GM10847 (cell line): ENCODE data around the gene CUX1.

Source experiments
- POLR2A ChIP-seq: IDR thresholded peaks from 2 replicates; pipeline ENCODE4 v1.6.1; 2011; ENCODE audit not compliant: insufficient read length; ENCODE audit errors: extremely low read depth

Gene CUX1

DNA sequence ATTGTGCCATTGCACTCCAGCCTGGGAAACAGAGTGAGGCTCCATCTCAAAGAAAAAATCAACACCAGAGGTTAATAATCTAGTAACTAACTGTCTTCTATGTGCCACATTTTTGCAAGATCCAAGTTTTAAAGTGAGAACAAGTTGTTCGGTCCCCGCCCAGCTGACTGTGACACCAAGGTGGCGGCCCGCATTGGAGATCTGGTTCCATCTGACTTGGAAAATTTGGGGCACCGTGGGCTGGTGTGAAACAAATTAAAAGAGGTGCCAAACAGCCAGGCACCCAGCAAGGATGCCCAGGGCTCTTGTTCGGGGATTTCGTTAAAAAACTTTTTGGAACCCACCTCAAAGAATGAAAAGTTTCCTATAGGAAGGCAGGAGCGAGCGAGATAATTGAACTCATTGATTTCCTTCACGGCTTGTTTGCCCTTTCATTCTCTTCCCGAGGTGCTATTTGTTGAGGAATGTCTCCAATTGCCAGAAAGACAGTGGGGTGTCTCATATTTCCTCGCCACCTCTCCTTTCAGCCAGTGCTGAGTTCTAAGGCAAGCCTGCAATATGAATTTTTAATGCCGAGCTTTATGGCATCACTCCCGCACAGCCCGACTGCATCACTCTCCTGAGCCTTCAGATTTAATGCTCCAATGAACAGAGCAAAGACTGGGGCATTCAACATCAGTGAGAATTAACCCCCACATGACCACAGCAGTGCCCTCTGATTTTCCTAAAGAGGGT is 312.4 kb downstream of the CUX1 start:
- TF ChIP-seq POLR2A = no peak

DNA sequence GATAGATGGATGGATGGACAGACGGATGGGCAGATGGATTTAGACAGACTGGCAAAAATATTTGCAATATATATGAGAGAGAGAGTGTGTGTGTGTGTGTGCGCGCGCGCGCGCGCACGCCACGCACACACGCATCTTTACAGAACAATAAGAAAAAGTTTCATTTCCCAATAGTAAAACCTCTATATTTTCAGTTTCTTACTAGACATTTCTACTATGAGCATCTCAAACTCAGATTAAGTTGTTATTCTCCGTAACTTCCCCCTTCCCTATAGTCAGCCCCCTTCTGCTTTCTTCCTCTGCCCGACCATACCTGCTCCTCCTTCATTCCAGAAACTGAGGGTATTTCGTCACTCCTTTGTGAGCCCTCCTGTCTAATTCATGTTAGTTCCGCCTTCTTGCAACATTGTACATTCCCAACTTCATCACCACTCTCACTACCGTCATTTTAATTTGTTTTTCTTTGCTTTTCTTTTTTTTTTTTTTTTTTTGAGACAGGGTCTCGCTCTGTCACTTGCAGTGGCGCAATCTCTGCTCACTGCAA is 314.9 kb downstream of the CUX1 start:
- TF ChIP-seq POLR2A = no peak

DNA sequence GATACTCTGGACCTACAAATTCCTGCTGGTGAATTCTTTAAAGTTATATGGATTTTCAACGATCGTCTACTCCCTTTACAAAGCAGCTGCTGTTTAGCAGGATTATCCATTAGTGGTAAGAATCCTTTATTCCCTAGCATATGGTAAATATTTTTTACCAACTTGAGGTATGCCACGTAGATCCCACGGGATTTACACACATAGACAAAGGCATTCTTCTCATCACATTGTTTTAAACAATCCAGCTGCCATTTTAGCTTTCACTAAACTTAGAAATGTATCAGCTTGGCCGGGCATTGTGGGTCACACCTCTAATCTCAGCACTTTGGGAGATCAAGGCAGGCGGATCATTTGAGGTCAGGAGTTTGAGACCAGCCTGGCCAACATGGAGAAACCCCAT is 321.2 kb downstream of the CUX1 start:
- TF ChIP-seq POLR2A = no peak

DNA sequence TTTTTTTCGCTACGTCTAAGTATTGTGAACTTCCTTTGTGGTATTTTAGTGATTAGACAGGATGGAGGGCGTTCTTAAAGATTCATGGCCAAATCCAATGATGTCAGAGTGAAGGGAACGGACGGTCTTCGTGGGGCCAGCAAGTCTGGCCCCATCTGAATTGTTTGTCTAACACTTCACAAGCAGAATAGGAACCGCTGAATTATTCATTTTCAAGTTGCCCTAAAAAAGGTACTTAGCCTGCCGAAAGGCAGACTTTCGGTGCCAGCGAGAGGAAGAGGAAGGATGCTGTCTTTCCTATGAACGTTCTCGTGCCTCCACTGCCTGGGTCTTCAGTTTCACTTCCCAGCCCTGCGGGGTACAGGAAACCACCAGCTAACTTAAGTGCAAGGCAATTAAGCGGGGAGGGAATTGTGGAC is 323.5 kb downstream of the CUX1 start:
- no peak for TF ChIP-seq POLR2A

DNA sequence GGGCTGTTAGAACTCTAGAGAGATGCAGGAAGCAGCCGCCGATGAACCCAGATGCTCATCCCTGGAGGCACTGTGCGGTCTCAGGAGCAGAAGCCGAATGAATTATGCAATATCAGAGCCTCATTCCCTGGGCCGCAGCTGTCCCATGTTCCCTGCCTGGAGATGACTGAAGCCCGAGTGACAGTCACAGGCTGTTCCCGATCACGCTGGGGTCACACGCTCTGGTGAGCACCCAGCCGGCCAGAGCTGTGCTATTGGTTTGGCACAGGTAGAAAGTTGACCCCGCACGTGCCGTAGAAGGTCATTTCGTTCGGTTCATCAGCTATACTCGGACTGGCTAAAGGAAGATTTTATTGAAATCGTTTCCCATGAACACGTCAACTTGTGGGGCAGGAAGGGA is 328.7 kb downstream of the CUX1 start:
- TF ChIP-seq POLR2A = no peak

DNA sequence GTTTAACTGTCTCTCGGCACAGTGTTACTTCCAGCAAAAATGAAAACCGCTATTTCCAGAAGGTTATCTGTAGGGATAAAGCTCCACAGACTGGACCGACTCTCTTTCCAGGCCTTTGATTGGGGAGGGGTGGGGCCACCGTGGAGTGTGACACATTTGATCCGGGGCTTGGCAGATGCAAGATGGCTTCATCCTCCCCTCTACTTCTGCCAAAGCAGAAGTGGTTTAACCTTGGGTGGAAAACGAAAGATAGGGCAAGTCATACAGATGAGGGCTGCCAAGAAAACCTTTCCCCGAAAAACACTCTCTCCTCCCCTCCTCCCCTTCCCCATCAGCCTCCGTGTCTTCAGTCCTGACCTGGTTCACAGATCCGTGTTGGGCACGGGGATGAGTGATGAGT is 329.6 kb downstream of the CUX1 start:
- no peak for TF ChIP-seq POLR2A

DNA sequence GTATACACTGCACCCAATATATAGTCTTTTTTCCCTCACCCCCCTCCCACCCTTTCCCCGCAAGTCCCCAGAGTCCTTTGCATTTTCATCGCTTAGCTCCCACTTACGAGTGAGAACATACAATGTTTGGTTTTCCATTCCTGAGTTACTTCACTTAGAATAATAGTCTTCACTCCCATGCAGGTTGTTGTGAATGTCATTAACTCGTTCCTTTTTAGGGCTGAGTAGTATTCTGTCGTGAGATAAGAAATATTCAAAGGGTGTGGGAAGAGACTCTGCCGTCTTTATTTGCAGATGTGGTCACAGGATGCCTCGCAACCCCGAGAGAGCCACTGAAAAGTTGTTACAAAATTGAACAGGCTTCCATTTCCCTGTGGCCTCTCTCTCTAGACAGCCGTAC is 331.4 kb downstream of the CUX1 start:
- TF ChIP-seq POLR2A = no peak

DNA sequence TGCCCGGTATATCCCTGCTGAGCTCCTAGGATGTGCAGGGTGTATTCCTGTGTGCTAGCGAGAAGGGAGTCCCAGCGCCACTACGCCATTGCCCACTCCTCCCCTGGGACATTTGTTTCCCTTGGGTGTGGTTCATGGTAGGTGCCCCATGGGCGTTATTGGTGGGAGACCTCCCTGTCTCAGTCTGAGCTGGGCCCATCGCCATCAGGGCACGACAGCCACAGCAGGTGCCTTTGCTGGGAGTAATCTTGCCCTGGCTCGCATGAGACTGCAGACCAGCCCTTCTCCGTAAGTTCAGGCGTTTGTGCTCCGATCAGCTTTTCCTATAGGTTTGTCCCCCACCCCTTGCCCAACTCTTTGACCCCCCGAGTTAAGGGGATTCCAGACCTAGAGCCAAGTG is 332.0 kb downstream of the CUX1 start:
- no peak for TF ChIP-seq POLR2A

DNA sequence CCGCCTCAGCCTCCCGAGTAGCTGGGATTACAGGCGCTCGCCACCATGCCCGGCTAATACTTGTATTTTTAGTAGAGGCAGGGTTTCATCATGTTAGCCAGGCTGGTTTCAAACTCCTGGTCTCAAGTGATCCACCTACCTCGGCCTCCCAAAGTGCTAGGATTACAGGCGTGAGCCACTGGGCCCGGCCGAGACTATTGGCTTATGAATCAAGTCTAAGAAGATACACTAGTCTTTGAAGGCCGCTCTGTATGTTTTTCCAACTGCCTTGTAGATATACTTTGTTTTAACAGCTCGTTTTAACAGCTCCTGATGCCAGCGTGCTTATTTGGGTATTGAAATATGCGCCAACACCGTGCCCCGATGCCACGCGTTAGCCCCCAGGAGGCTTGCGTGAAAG is 332.8 kb downstream of the CUX1 start:
- TF ChIP-seq POLR2A = no peak

DNA sequence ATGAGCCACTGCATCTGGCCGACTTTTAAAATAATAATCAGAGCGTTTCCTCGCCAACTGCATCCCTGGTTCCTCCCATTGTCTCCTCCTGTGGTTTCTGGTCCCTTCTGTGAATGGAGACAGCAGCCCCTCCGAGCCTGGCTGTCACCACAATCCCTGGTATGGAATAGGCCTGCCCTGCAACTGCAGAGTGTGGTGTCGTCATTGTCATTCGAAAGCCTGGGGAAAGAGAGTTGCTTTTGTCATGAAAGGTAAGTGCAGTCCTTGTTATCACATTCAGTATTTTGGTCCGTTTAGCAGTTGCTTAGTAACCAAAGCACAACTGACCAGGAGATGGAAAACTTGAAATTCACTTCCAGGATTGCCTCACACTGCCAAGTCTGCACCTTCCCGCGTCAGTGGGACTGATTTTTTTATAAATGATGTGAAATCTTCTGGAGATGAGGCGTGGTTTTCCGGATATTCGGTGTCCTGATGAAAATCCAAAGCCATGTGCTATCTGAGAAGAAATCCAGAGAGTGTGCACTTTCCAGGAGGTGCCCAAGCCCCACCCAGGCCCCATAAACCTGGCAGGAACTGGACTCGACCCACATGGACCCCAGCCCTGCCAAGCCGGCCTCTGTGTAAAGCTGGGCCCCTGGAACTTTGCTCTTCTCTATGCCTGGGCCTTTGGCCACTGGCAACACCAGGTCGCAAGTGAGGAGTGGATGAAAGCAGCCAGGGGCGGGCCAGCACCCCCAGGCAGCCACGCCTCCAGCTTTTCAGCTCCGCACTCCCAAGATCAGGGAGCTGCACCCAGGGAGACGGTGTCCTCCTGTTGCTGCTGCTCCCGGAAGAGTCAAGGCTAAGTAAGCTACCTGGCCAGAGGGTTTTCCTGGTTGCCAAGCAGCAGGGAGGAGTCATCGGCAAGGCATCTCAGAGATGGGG is 335.5 kb downstream of the CUX1 start:
- no peak for TF ChIP-seq POLR2A

DNA sequence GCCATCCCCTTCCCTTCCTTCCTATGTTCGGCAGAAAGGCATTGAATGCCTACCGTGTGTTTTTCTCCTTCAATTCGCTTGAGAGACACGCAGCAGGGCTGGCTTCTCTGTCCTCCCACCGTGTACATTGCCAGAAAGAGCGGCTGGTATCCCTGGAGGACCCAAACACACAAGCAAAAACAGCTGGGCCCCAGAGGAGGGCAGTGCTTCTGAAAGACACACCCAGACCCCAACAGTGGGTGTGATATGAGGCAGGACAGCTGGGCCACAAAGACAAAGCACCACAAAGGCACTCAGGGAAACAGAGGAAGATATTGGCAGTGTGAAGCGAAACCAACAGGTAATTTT is 336.1 kb downstream of the CUX1 start:
- TF ChIP-seq POLR2A = no peak

DNA sequence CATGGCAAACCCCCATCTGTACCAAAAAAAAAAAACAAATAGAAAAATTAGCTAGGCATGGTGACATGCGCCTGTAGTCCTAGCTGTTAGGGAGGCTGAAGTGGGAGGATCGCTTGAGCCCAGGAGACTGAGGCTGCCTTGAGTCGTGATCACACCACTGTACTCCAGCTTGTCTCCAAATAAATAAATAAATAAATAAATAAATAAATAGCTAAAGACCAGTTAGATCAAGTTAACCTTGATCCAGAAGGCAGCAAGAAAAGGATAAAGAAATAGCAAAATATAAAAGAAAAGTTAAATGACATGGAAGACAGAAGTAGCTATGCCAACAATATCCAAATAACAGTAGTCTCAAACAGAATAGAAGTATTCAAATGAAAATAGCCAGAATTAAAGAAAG is 337.0 kb downstream of the CUX1 start:
- TF ChIP-seq POLR2A = no peak

DNA sequence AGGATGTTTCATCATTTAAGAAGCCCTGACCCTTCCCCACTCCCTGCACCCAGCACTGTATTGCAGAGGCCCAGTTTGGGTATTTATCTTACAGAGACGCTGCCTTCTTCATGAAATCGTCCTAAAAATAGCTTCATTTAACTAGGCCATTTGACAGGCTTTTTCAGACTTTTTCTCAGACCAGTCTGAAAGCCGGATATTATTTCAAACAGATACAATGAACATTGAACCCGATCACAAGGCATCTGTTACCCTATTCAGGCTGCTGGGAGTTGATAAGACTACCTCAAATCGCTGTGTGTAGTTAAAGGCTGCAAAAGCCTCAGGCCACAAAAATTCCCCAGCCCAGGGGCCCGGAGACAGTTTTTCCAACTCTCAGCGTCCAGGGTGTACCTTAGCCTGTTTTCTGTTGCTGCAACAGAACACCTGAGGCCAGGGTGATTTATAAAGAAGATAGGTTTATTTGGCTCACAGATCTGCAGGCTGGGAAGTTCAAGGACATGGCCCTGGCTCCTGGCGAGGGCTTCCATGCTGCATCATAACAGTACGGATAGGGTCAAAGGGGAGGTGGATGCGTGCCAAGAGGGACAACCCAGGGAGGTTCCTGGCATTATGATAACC is 338.5 kb downstream of the CUX1 start:
- TF ChIP-seq POLR2A = no peak

DNA sequence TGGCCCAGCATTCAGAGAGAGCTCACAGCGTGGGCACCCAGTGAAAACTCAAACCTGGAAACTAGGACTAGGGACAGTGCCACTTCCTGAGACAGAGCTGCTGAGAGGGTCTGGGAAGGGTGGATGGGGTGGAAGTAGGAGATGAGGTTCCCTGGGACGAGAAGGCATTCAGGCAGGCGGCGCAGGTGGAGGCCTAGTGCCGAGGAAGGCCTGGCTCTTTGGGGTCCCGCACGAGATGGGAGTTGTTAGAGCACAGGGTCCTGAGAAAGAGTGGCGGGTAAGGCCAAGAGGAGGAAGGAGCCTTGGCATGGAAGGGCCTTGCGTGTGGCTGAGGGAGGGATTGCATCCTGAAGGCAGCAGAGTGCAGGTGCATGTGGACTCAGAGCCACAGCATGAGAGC is 339.4 kb downstream of the CUX1 start:
- TF ChIP-seq POLR2A = no peak

DNA sequence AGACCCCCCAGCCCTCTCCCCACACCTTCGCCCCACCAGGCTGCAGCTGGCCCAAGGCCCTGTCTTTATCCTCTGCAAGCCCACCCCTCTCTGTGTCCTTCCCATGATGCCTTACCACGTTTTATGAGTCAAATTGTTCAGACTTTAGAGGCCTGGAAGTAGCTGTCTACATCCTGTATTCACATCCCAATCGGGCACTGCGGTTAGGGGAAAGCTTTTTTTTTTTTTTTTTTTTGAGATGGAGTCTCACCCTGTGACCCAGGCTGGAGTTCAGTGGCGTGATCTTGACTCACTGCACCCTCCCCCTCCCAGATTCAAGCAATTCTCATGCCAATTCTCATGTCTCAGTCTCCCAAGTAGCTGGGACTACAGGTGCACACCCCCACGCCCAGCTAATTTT is 347.7 kb downstream of the CUX1 start:
- no peak for TF ChIP-seq POLR2A

DNA sequence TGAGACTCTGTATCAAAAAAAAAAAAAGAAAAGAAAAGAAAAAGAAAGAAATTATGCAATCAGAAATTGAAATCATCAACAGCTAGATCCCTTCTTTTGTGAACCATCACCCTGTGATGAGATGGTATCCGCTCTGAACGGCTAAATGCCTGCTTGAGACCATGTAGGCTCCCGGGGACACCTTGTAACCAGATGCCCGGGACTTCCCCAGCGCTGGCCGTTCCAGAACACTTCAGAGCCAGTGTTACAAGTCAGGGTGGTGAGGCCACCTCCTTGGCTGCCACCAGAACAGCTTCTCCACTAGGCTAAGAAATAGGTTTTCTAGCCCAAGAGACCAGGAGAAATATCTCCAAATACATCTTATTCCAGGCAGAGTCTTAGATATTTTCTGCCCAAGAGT is 349.8 kb downstream of the CUX1 start:
- no peak for TF ChIP-seq POLR2A
